ENCODE measurements around the gene IL22RA1. TPM values are rescaled to one million over a fixed set of nuclear protein-coding genes. Genes with fewer than 3 reads are reported as not detected.

The IL22RA1 gene
- total and polyA plus RNA-seq, 9 of the 15 experiments (the other 6 are each of a cell fraction or from before 2014, with no cell fraction given): not detected

- TF ChIP-seq KLF16 (IDR thresholded peaks at IDR 0.05) (no peak), SMARCB1 (IDR thresholded peaks at IDR 0.05; ENCODE audit: insufficient read length, low read depth) (no peak), SAFB (IDR thresholded peaks at IDR 0.05; ENCODE audit: borderline replicate concordance, low read depth, low read length) (no peak), ERF (CRISPR knock-in tag; IDR thresholded peaks at IDR 0.05) (no peak), ZNF76 (CRISPR knock-in tag; IDR thresholded peaks at IDR 0.05; ENCODE audit: borderline replicate concordance) (no peak), SNAPC5 (CRISPR knock-in tag; IDR thresholded peaks at IDR 0.05) (no peak)
Measured at GRCh38 chr1:24147816-24148215, 4.9 kb upstream of the IL22RA1 start (continued).

GRCh38 chr1:24147194-24147593 is 4.3 kb upstream of the IL22RA1 start:
- peaks cover 9% of the 10 kb centered on the region in 2 experiments; a peak in 3 of 5 replicates for H3K4me1 ChIP-seq (replicated peaks in 1 of 2; ENCODE audit: control insufficient read depth in 2 of 2, insufficient read depth in 2 of 2, low read length in 2 of 2)
- no peaks in the 10 kb centered on the region for H3K36me3 ChIP-seq (ENCODE audit: control insufficient read depth, insufficient read depth, low read length)
- no peak overlapping the region for H2AFZ ChIP-seq (ENCODE audit: low read depth, low read length)
- H3K79me2 ChIP-seq (ENCODE audit: control insufficient read depth, insufficient read depth, low read length): no peaks in the 10 kb centered on the region
- H3K4me3 ChIP-seq: no peak overlapping the region
- intact Hi-C loops (cut with micrococcal nuclease): no loop called here
- WGBS (ENCODE audit: insufficient coverage, low coverage, missing lambda C conversion rate): 0% methylated on average over 9 of the region's 9 CpGs
- no peak overlapping the region for H3K9ac ChIP-seq (ENCODE audit: insufficient read depth in 1 of 2, low read depth in 2 of 2, low read length in 2 of 2)
- peaks cover 48 to 64% of the 10 kb centered on the region in 2 experiments for H3K27me3 ChIP-seq (ENCODE audit: control insufficient read depth in 2 of 2, insufficient read depth in 2 of 2, low read length in 2 of 2)
- no TSS peak for BruUV-seq (replicated peaks)
- DNase-seq (ENCODE audit: extremely low read depth in 1 of 4, low spot score in 3 of 4) (no peak), ATAC-seq (no peak), FAIRE-seq (no peak)
- H3K27ac ChIP-seq (ENCODE audit: extremely low read depth, low read depth, low read length): no peak overlapping the region
- in situ Hi-C loops (cut with MboI): no loop called here
- H3K9me3 ChIP-seq (replicated peaks; ENCODE audit: control insufficient read depth, insufficient read depth, low read depth, low read length): no peaks in the 10 kb centered on the region
- H3K4me2 ChIP-seq (ENCODE audit: insufficient read depth, low read length): no peak overlapping the region
- H3K9me1 ChIP-seq (ENCODE audit: control insufficient read depth, insufficient read depth, low read length): no peaks in the 10 kb centered on the region
- ChIA-PET POLR2A (interaction anchor here (0.6 kb wide), 1 partner anchor 183 kb away, joined by 3 read pairs; no protein-coding TSS in a partner anchor), CTCF (ENCODE audit: low intra/inter-chr PET ratio) (no interaction called here)
- peaks cover 16% of the 10 kb centered on the region for H4K20me1 ChIP-seq (replicated peaks; ENCODE audit: control insufficient read depth, insufficient read depth, low read length)
- no peak for TF ChIP-seq FOXP4 (CRISPR knock-in tag; IDR thresholded peaks at IDR 0.05; ENCODE audit: borderline replicate concordance)
- TF ChIP-seq POLR2B (IDR thresholded peaks at IDR 0.05; ENCODE audit: low read depth, partially characterized antibody): no peak
- no peak for TF ChIP-seq JUND (IDR thresholded peaks at IDR 0.05; ENCODE audit: borderline replicate concordance, low read depth, low read length)
- no peak for TF ChIP-seq JUND (tag; IDR thresholded peaks at IDR 0.05; ENCODE audit: borderline replicate concordance, low read depth, low read length)
- TF ChIP-seq L3MBTL2 (IDR thresholded peaks at IDR 0.05): no peak
- TF ChIP-seq HNRNPUL1 (IDR thresholded peaks at IDR 0.05; ENCODE audit: low read length): no peak
- no peak for TF ChIP-seq ILK (tag; IDR thresholded peaks at IDR 0.05; ENCODE audit: borderline replicate concordance, low read depth)
- no peak for TF ChIP-seq ZNF444 (CRISPR knock-in tag; IDR thresholded peaks at IDR 0.05)
- no peak for TF ChIP-seq ZNF668 (CRISPR knock-in tag; IDR thresholded peaks at IDR 0.05)
- TF ChIP-seq ZNF239 (CRISPR knock-in tag; IDR thresholded peaks at IDR 0.05): no peak
- no peak for TF ChIP-seq ZNF232 (CRISPR knock-in tag; IDR thresholded peaks at IDR 0.05)
- no peak for TF ChIP-seq HDAC8 (tag; IDR thresholded peaks at IDR 0.05)
- TF ChIP-seq FOXA3 (CRISPR knock-in tag; conservative IDR thresholded peaks at IDR 0.05 in 1 of 2, IDR thresholded peaks at IDR 0.05 in 1 of 2): no peak
- no peak for TF ChIP-seq POLR2AphosphoS2 (IDR thresholded peaks at IDR 0.05; ENCODE audit: low read length)
- TF ChIP-seq ZNF445 (CRISPR knock-in tag; IDR thresholded peaks at IDR 0.05; ENCODE audit: low read depth): no peak
- no peak for TF ChIP-seq GTF2B (IDR thresholded peaks at IDR 0.05; ENCODE audit: extremely low read depth, insufficient read length)

Data from K562 (cell line).